BJ (cell line): ENCODE results near the gene CDK10. TPM values are rescaled to one million over a fixed set of nuclear protein-coding genes. Genes with fewer than 3 reads are reported as not detected.
"Not testable (repeated sequence)": the region's sequence is repeated elsewhere in the genome, so short reads cannot be mapped to it uniquely, and the experiment has no call there.

Experiments
- CTCF ChIA-PET: fragments of 350-600 bp; formaldehyde crosslinking; extraction: SDS; loops from one replicate; lab custom pipeline; 2021; ENCODE audit warnings: antibody characterized with exemption, inconsistent platforms; lab: Yijun Ruan, JAX
- POLR2A ChIA-PET: fragments of 300-600 bp; sonication (Branson Sonifier 250); formaldehyde crosslinking; extraction: SDS; loops from one replicate; lab custom pipeline; 2021; ENCODE audit warnings: antibody characterized with exemption; lab: Charles Lee
- DNase-seq: peaks from one replicate; pipeline ENCODE4 v3.0.0-alpha.2; 2011; ENCODE audit warnings: low read depth
- H3K27me3 ChIP-seq: 2 replicates; pipeline ENCODE4 v1.6.0; 2011; ENCODE audit warnings: low read length; ENCODE audit not compliant: control insufficient read depth, insufficient read depth
- H3K36me3 ChIP-seq: 2 replicates; pipeline ENCODE4 v1.5.1; 2011; ENCODE audit warnings: low read length; ENCODE audit not compliant: control insufficient read depth, insufficient read depth
- H3K4me3 ChIP-seq: 2 replicates; pipeline ENCODE4 v1.5.1; 2011; ENCODE audit warnings: low read depth, mild to moderate bottlenecking, control low read depth, low read length
- polyA plus RNA-seq: library from polyadenylated mRNA; depleted of rRNA; stranded (reverse); fragments of >200 nt; gene quantifications from 2 replicates; pipeline ENCODE4 v1.2.3, GENCODE V29; 2011
- TF ChIP-seq, protein P1 (sequence below): IDR thresholded peaks from 2 replicates; pipeline ENCODE4 v1.5.1; 2011; ENCODE audit warnings: low read depth, mild to moderate bottlenecking, control low read depth, inconsistent platforms, low read length, moderate library complexity; ENCODE audit not compliant: insufficient read depth

The CDK10 gene
- polyA plus RNA-seq, 1 experiment = 56.0 TPM

DNA sequence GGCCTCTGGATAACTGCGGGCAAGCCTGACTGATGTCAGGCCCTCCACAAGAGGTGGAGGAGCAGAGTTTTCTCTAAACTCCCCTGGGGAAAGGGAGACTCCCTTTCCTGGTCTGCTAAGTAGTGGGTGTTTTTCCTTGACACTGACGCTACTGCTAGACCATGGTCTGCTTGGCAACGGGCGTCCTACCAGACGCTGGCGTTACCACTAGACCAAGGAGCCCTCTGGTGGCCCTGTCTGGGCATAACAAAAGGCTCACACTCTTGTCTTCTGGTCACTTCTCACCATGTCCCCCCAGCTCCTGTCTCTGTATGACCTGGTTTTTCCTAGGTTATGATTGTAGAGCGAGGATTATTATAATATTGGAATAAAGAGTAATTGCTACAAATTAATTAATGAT, 19.5 kb upstream of the CDK10 start:
- H3K27me3 ChIP-seq, POLR2A ChIA-PET, H3K36me3 ChIP-seq, H3K4me3 ChIP-seq, DNase-seq: not testable (repeated sequence)
- CTCF ChIA-PET = interaction anchor here (0.8 kb wide), 1 partner anchor 52 kb away, joined by 3 read pairs; no protein-coding TSS in a partner anchor
- TF ChIP-seq, protein P1, sequence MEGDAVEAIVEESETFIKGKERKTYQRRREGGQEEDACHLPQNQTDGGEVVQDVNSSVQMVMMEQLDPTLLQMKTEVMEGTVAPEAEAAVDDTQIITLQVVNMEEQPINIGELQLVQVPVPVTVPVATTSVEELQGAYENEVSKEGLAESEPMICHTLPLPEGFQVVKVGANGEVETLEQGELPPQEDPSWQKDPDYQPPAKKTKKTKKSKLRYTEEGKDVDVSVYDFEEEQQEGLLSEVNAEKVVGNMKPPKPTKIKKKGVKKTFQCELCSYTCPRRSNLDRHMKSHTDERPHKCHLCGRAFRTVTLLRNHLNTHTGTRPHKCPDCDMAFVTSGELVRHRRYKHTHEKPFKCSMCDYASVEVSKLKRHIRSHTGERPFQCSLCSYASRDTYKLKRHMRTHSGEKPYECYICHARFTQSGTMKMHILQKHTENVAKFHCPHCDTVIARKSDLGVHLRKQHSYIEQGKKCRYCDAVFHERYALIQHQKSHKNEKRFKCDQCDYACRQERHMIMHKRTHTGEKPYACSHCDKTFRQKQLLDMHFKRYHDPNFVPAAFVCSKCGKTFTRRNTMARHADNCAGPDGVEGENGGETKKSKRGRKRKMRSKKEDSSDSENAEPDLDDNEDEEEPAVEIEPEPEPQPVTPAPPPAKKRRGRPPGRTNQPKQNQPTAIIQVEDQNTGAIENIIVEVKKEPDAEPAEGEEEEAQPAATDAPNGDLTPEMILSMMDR = peak; percentile 44

DNA sequence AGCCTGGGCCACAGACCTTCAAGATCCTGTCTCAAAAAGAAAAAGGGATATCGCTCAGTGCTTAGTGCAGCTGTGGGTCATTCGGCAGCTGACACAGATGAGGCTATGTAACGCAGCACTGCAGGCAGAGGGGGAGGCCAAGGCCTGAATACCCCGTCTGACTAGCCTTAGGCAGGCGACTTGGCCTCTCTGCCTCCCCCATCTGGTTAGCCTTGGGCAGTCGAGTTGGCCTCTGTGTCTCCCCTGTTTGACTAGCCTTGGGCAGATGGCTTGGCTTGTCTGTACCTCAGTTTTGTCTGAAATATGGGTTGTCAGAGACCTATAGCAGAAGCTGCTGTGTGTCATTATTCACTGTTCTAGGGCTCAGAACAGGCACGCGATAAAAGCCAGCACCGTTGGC, 18.9 kb upstream of the CDK10 start:
- Histone ChIP-seq H3K4me3 (no peak overlapping the region), H3K27me3 (no peaks in the 10 kb centered on the region), H3K36me3 (peaks cover 1% of the 10 kb centered on the region; the same call in 1 of the 2 replicates)
- TF ChIP-seq, protein P1 = no peak
- ChIA-PET POLR2A (no interaction called here), CTCF (interaction anchor here (0.8 kb wide), 1 partner anchor 53 kb away, joined by 3 read pairs; no protein-coding TSS in a partner anchor)
- no peak for DNase-seq

DNA sequence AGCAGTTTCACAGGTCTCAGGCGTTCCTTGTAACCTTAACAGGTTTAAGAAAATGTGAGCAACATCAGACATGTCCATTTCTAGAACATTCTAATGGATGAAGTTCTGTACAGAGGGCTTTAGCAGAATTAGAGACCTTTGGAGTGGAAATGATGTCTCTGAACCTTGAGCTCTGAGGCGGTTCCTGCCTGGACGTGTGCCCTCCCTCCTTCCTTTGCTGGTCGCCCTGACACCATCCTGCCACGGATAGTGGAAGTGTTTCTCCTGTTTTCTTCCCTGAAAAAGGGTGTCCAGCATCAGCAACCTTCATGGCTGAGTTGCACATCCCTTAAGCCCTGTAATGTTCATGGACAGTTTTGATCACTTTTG, 17.7 kb upstream of the CDK10 start:
- no peak for DNase-seq
- Histone ChIP-seq H3K27me3 (no peaks in the 10 kb centered on the region), H3K4me3 (no peak overlapping the region), H3K36me3 (peaks cover 1% of the 10 kb centered on the region; the same call in 1 of the 2 replicates)
- TF ChIP-seq, protein P1 = no peak
- CTCF ChIA-PET = interaction anchor here (0.6 kb wide), 1 partner anchor 18 kb away, joined by 3 read pairs; no protein-coding TSS in a partner anchor
- POLR2A ChIA-PET = no interaction called here

DNA sequence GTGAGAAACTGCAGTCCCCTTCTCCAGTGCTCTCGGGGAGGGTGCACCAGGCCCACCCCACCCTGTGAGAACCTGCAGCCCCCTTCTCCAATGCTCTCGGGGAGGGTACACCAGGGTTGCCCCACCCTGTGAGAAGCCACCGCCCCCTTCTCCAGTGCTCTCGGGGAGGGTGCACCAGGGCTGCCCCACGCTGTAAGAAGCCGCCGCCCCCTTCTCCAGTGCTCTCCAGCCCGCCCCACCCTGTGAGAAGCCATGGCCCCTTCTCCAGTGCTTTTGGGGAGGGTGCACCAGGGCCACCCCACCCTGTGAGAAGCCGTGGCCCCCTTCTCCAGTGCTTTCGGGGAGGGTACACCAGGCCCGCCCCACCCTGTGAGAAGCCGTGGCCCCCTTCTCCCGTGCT, 16.7 kb upstream of the CDK10 start:
- no peaks in the 10 kb centered on the region for H3K27me3 ChIP-seq
- CTCF ChIA-PET = no interaction called here
- POLR2A ChIA-PET = no interaction called here
- no peak for DNase-seq
- H3K36me3 ChIP-seq = peaks cover 1% of the 10 kb centered on the region; the same call in 1 of the 2 replicates
- TF ChIP-seq, protein P1 = no peak
- no peak overlapping the region for H3K4me3 ChIP-seq

DNA sequence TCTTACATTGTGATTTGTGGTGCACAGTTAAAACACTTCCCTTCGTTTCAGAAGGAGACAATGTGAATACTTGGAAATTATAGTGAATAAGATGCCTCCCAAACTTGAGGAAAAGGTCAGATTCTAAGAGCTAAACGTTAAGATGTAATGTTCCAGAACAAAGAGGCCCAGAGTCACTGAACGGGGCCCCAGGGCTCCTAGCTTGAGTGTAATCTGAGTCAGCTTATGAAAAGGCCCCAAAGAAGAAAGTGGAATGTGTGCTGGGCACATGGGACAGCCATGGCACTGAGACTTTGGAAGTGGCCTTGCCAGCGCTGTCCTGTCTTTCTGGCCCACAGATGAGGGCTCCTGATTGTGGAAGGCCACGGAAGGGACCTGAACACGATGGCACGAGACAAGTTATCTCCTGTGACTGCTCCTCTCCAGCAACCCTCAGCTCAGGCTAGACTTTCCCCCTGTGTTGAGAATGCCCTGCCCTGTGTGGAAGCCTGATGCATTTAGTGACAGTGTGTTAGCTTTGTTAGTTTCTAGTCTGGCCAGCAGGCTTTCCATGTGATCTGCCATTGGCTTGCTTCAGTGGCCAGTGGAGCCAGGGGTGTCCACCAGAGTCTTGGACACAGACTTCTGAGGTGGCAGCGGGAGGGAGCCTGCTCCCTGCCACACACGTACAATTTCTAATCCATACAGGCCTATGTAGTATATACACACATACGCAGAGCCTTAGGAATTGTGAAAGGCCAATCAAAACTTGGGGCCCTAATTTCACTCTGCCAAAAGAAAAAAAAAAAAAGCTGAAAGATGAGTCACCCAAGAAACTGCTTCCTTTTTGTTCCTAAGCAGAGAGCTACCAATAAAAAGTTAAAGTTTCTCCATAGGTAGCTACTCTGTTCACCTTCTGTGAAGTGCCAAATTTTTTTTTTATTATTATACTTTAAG, 15.7 kb upstream of the CDK10 start:
- DNase-seq = no peak
- ChIA-PET POLR2A (interaction anchor here (0.6 kb wide), 2 partner anchors 13 to 37 kb away, joined by 3 read pairs; partner anchors contain the start of genes CHMP1A and SPATA33), CTCF (interaction anchor here (1.0 to 1.3 kb wide), 4 partner anchors 29 to 190 kb away, joined by 3 to 6 read pairs (median 4); no protein-coding TSS in a partner anchor)
- H3K4me3 ChIP-seq = no peak overlapping the region
- TF ChIP-seq, protein P1 = no peak
- peaks cover 1% of the 10 kb centered on the region; the same call in 1 of the 2 replicates for H3K36me3 ChIP-seq
- H3K27me3 ChIP-seq = no peaks in the 10 kb centered on the region

DNA sequence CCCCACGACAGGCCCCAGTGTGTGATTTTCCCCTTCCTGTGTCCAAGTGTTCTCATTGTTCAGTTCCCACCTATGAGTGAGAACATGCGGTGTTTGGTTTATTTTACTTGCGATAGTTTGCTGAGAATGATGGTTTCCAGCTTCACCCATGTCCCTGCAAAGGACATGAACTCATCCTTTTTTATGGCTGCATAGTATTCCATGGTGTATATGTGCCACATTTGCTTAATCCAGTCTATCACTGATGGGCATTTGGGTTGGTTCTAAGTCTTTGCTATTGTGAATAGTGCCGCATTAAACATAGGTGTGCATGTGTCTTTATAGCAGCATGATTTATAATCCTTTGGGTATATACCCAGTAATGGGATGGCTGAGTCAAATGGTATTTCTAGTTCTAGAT, 14.9 kb upstream of the CDK10 start:
- not testable (repeated sequence) for H3K36me3 ChIP-seq, DNase-seq, H3K4me3 ChIP-seq, H3K27me3 ChIP-seq
- CTCF ChIA-PET = interaction anchor here (1.2 to 1.3 kb wide), 3 partner anchors 28 to 98 kb away, joined by 3 to 6 read pairs (median 4); no protein-coding TSS in a partner anchor
- POLR2A ChIA-PET = interaction anchor here (0.6 kb wide), 2 partner anchors 14 to 38 kb away, joined by 3 read pairs; partner anchors contain the start of genes CHMP1A and SPATA33
